Mesenchymal stem cell (in vitro differentiated cells and primary cell): Measurements from ENCODE around the gene RPL27A. TPM values are rescaled to one million over a fixed set of nuclear protein-coding genes. Genes with fewer than 3 reads are reported as not detected.
A peak's percentile ranks its signal among the peaks of the same experiment; 100 is the strongest.

Source experiments
- small RNA-seq: library from polyadenylated mRNA; stranded (forward); fragments of <200 nt; extraction: miRNeasy Mini kit (QIAGEN cat#:217004); gene quantifications from one replicate; pipeline ENCODE3, GENCODE V24; 2013; ENCODE audit warnings: low read depth

RPL27A gene

Small RNA genes lying within 50 kb of the gene (small RNA-seq; reads per million reads assigned to genes)
- gene SNORA3A (not detected), gene SNORA3B (4.3 reads per million, percentile 45 among the genes with 10 or more reads in this experiment)
